HTR-8/SVneo (cell line): ENCODE measurements around the gene CNTNAP2.

Experiments used
- DNase-seq: peaks from one replicate; pipeline ENCODE4 v3.0.0; 2011; ENCODE audit warnings: low spot score, mixed read lengths; ENCODE audit not compliant: insufficient read length
- FAIRE-seq: peaks from 2 replicates; lab custom pipeline; 2011; peaks lifted over from hg19 to GRCh38; lab: Jason Lieb, UNC

CNTNAP2 gene

DNA sequence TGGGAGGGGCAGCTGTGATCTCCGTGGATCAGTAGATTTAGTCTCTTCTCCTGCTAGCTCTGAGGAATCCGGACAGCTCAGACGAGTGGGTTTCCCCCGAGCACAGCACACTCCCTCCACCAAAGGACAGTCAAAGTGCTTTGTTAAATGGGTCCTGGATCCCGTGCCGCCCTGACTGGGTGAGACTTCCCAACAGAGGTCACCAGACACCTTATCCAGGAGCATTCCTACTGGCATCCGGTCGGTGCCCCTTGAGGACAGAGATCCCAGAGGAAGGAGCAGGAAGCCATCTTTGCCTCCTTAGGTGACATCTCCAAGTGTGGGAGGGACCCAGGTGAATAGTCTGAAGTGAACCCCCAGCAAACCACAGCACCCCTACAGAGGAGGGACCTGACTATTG lies 1148.9 kb downstream of the CNTNAP2 start:
- no peak for DNase-seq
- no peak for FAIRE-seq

- no peak for FAIRE-seq
- DNase-seq, result no peak
These were observed 1159.5 kb downstream of the CNTNAP2 start for GRCh38 chr7:147276106-147276505.

DNA sequence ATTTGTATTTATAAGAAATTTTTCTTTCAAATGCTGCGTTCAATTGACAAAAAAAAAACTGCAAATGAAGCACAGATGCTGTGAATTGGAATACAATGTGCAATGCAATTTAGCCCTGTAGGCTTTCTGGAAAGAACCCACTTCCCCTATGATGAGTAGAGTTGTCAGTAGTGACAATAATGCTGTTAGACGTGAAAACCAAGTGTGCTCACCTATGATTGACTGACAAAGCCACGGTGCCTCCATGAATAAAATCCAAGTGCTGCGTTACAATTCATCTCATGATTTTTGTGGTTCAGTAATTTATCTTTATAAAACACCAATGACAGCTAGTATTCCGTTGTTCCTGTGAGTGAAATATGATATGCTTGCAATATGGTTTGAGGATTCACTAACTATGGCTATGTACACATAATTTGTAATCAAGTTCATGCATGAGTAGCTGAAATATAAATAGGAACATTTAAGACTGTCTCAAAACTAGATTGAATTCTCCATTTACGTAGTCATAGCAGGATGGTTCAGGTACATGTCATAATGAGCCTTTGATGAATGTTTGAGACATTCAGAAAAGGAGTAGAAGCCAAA lies 1160.3 kb downstream of the CNTNAP2 start:
- DNase-seq (no peak), FAIRE-seq (no peak)

GRCh38 chr7:147279514-147279913 lies 1162.9 kb downstream of the CNTNAP2 start:
- FAIRE-seq, result no peak
- DNase-seq, result no peak

GRCh38 chr7:147279964-147280374 lies 1163.4 kb downstream of the CNTNAP2 start:
- FAIRE-seq, result no peak

GRCh38 chr7:147282204-147282603 lies 1165.6 kb downstream of the CNTNAP2 start:
- DNase-seq (no peak), FAIRE-seq (no peak)

More at GRCh38 chr7:147279964-147280374, 1163.4 kb downstream of the CNTNAP2 start:
- DNase-seq, result no peak

GRCh38 chr7:147296201-147296600 lies 1179.6 kb downstream of the CNTNAP2 start:
- DNase-seq (no peak), FAIRE-seq (no peak)

GRCh38 chr7:147296986-147297385 lies 1180.4 kb downstream of the CNTNAP2 start:
- DNase-seq, result no peak
- FAIRE-seq, result no peak

DNA sequence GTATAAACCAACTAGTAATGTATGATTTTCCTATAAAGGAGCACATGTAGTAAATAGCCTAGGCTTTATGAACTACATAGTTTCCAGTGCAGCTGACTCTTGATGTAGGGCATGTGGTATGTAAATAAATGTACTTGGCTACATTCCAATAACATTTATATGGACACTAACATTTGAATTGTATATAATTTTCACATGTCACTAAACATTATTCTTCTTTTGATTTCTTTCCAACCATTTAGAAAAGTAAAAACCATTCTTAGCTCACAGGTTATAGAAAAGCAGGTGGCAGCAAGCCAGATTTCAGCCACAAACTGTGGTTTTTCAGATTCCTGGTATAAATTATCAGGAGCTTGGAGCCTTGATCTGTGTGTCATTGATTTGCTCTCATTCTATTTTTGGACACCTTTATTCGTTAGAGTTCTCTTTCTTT lies 1182.0 kb downstream of the CNTNAP2 start:
- FAIRE-seq (no peak), DNase-seq (no peak)

DNA sequence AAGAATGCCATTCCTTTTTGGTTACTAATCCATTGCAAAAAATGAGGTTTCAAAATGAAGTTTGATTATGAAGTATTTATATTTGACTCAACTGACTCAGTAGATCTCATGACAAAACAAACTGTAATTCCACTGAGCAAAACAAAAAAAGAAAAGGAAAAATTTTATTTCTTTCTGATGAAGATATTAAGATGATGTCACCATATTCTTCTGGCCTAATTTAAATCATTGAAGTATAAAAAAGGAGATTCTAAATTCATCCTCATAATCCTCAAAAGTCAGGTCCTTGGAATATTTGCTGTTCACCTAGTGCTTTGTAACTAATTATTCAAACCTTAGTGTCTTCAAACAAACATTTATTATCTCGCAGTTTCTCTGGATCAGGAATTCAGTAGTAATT lies 1183.7 kb downstream of the CNTNAP2 start:
- FAIRE-seq (no peak), DNase-seq (no peak)

GRCh38 chr7:147304376-147304775 lies 1187.8 kb downstream of the CNTNAP2 start:
- FAIRE-seq, result no peak
- no peak for DNase-seq

GRCh38 chr7:147305827-147306226 lies 1189.2 kb downstream of the CNTNAP2 start:
- no peak for DNase-seq
- no peak for FAIRE-seq

DNA sequence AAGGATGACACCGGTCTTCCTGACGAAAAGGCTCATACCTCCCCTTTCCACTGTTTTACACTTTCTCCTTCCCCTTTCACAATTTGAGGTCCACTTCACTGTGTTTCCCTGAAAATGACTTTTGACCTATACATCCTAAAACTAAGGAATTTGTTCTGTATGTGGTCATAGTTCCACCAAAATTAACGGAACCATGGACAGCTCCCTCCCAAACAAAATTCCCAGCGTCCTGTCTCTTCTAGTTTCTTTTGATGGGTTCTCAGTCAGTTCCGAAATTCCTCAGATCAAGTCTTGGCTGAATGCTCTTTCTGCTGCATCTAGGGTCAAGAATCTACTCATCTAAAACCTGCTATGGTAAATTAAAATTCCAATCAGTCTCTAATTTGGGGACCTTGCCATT lies 1191.9 kb downstream of the CNTNAP2 start:
- no peak for DNase-seq
- FAIRE-seq, result no peak

DNA sequence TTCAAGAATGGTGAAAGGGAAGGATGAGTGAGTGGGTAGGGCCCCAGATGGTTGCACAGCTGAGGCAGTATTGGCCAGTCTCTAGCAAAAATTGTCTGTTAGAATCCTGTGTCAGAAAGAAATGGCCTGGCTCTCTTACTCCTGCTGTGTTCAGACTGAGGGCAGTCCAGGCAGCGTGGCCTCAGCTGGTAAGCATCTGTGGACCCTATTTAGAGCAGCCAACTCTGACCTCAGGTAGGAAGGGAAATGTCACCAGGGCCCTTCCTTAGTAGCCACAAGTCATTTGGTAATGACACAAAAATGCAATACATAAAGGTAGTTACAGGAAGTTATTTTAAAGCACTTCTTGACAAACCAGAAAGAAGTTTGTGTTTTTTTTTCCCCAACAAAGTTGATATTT lies 1194.7 kb downstream of the CNTNAP2 start:
- FAIRE-seq, result no peak
- no peak for DNase-seq

DNA sequence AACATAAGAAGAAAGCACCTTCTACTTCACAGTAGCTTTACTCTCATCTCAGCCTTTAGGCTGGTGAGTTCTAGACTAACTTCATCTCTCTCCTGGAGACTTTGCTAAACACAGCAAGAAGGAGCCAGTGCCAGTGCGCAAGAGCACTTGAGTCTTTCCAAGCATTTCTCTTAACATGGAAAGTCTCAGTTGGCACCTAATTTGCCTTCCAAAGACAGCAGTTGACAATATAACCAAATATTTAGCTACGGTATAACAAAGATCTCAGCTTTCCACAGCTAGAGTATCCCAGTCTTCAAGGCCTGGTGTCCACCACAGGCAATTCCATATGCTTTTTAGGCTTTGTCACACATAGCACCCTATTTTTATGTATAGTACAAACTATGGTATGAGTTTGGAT lies 1204.9 kb downstream of the CNTNAP2 start:
- no peak for FAIRE-seq
- DNase-seq, result no peak

DNA sequence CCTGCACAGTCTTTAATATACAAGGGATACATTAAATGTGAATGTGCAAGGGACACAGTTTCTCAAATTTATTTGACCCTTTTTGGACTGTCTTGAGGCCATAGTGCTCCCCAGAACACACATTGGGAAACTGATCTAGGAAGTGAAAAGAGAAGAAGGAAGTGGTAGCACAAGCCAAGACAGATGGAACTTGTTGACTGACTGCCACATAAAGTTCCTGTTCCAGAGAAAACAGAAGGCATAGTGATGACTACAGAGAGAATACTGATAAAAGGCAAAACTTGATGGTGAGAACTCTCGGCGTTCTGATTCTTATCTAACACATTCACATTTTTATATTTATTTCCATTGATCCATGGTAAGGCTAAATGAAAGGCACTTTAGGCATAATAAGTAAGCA lies 1216.4 kb downstream of the CNTNAP2 start:
- FAIRE-seq (no peak), DNase-seq (no peak)

DNA sequence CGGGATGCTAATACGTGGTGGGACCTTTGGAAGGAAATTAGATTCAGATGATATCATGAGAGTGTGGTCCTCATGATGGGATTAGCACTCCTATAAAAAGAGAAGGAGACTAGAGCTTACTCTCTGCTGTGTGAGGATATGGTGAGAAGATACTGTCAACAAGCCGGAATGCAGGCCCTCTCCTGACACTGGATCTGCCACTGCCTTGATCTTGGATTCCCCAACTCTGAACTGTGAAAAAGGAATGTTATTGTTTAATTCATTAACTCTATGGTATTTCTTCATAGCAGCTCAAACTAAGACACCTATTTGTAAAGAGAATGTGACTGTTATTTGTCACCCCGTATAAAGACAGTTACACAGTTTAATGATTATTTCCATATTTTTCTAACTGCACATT lies 1246.5 kb downstream of the CNTNAP2 start:
- FAIRE-seq, result no peak

DNA sequence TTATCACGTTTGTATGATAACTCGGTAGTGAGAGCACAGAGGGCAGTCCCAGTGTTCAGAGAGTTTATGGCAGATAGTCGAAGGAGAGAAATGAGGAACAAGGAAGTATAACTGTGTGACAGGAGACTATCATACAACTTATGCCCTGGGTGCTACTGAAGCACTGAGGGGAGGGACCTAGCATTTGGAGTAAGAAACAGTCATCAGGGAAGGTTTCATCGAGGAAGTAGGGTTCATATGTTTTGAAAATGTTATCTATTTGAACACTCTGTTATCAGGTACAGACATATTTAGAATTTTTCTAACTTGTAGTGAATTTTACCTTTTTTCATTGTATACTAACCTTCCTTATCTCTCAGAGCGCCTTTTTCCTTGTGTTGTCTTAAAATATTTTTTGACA lies 1259.6 kb downstream of the CNTNAP2 start:
- FAIRE-seq (no peak), DNase-seq (no peak)

More for the DNA sequence above, 1246.5 kb downstream of the CNTNAP2 start:
- DNase-seq, result no peak

DNA sequence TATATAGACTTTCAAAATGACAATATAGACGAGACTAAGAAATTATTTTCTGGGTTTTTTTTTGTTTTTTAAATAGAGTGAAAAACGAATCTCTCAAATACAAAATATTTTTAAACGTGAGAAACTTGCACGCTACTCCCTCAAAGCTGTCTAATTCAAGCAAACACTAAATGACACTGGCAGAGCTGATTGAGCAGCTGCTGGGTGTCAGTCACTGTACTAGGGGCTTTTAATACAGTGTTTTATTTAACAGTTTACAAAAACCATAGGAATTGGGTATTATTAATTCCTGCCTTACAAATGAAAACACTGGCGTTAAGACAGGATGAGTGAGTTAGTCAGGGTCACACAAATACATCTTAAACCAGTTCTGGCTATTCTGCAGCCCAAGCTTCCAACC lies 1264.3 kb downstream of the CNTNAP2 start:
- FAIRE-seq (no peak), DNase-seq (no peak)

DNA sequence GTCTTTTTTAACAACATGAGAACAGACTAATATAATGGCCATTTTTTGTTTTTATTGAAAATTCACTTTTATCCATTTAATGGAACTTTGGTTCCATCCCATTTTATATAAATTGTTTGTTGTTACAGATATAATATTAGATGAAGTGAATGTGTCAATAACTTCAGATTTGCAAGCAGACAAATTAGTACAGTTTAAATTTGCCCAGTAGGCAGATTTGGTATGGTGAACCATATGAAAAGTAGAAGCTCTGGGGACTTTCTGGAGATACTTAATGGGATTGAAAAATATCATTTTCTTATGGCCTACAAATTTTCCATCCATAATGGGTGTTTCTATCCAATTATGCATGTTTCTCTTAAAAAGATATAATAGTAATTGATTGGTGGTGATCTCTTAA lies 1277.7 kb downstream of the CNTNAP2 start:
- FAIRE-seq (no peak), DNase-seq (no peak)

DNA sequence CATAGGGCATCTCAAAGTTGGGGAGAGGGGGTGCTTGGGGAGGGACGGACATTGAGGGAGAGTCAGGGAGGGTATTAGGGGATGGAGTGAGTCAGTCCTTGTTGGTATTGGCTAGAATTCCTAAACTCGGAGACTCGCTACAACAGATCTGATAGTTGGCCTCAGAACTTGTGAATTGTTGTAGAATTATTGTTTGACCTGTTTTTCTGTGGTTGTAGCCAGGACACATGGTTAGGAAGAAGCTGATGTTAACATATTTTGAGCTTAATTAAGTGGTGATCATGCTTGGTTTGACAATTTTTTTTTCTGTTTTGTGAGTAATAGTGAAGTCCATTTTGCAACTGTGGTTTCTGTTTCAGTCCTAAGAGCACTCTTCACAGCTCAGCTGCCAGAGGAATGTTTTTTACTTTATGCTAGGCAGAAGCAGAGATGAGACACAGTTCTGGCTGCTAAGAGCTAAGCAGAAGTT lies 1283.7 kb downstream of the CNTNAP2 start:
- FAIRE-seq (no peak), DNase-seq (no peak)

- FAIRE-seq (no peak), DNase-seq (no peak)
These were observed 1284.3 kb downstream of the CNTNAP2 start for GRCh38 chr7:147400925-147401324.
